ENCODE results near the gene C10orf90. TPM values are rescaled to one million over a fixed set of nuclear protein-coding genes. Genes with fewer than 3 reads are reported as not detected.

Gene C10orf90
- total RNA-seq, 1 experiment from 2014 or later, result 0.59 TPM

DNA sequence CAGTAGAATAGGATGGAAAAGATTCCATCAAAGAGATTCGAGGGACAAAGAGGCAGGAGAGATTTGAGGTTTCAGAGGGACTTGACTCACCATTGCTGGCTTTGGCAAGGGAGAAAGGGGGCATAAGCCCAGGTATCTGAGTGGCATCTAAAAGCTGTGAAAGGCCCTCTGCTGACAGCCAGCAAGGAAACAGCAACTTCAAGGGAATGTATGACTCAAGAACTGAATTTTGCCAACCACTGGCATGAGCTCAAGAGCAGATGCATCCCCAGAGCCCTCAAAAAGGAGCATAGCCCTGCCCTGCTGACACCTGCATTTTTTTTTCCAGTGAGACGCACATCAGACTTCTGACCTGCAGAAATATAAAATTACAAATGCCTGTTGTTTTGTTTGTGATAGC lies 262.7 kb downstream of the C10orf90 start:
- no peaks in the 10 kb centered on the region for H3K9me3 ChIP-seq (ENCODE audit: insufficient read depth, low read depth)
- H3K4me3 ChIP-seq, result no peak overlapping the region
- H3K9me2 ChIP-seq (ENCODE audit: insufficient read depth), result no peaks in the 10 kb centered on the region
- intact Hi-C loops (cut with micrococcal nuclease; ENCODE audit: unreplicated experiment), result no loop called here
- ChIA-PET POLR2A (ENCODE audit: unreplicated experiment) (interaction anchor here (0.5 to 0.7 kb wide), 2 partner anchors 25 to 409 kb away, joined by 6 to 11 read pairs; no protein-coding TSS in a partner anchor), CTCF (no interaction called here)
- no peaks in the 10 kb centered on the region for H4K20me1 ChIP-seq (ENCODE audit: insufficient read depth)
- no peaks in the 10 kb centered on the region for H3K79me2 ChIP-seq (ENCODE audit: low read depth)
- no peaks in the 10 kb centered on the region for H3K4me1 ChIP-seq (replicated peaks; ENCODE audit: insufficient read depth)
- no peak overlapping the region for H3K27ac ChIP-seq
- TF ChIP-seq CTCF (conservative IDR thresholded peaks at IDR 0.05), result no peak
- TF ChIP-seq EZH2 (IDR thresholded peaks at IDR 0.05; ENCODE audit: low read depth), result no peak
- no peaks in the 10 kb centered on the region for H3K27me3 ChIP-seq (ENCODE audit: insufficient read depth, low read depth)
- no peaks in the 10 kb centered on the region for H3F3A ChIP-seq (ENCODE audit: insufficient read depth, low read depth)
- DNase-seq, result no peak
- H3K36me3 ChIP-seq (ENCODE audit: low read depth), result no peaks in the 10 kb centered on the region
- no TSS peak for BruUV-seq (replicated peaks)
- no peak overlapping the region for H2AFZ ChIP-seq
- no peak overlapping the region for H3K4me2 ChIP-seq

- Histone ChIP-seq H3K4me2 (no peak overlapping the region), H3F3A (ENCODE audit: insufficient read depth, low read depth) (no peaks in the 10 kb centered on the region), H3K27ac (no peak overlapping the region), H3K4me3 (no peak overlapping the region), H3K9me3 (ENCODE audit: insufficient read depth, low read depth) (no peaks in the 10 kb centered on the region), H3K36me3 (ENCODE audit: low read depth) (no peaks in the 10 kb centered on the region), H3K79me2 (ENCODE audit: low read depth) (no peaks in the 10 kb centered on the region), H3K4me1 (replicated peaks; ENCODE audit: insufficient read depth) (no peaks in the 10 kb centered on the region), H3K9me2 (ENCODE audit: insufficient read depth) (no peaks in the 10 kb centered on the region), H2AFZ (no peak overlapping the region), H3K27me3 (ENCODE audit: insufficient read depth, low read depth) (no peaks in the 10 kb centered on the region), H4K20me1 (ENCODE audit: insufficient read depth) (no peaks in the 10 kb centered on the region)
- no peak for DNase-seq
- TF ChIP-seq CTCF (conservative IDR thresholded peaks at IDR 0.05), result no peak
- no peak for TF ChIP-seq EZH2 (IDR thresholded peaks at IDR 0.05; ENCODE audit: low read depth)
- ChIA-PET POLR2A (ENCODE audit: unreplicated experiment) (no interaction called here), CTCF (no interaction called here)
- intact Hi-C loops (cut with micrococcal nuclease; ENCODE audit: unreplicated experiment), result no loop called here
- no TSS peak for BruUV-seq (replicated peaks)
Observed at GRCh38 chr10:126405239-126405775, 265.2 kb downstream of the C10orf90 start.

DNA sequence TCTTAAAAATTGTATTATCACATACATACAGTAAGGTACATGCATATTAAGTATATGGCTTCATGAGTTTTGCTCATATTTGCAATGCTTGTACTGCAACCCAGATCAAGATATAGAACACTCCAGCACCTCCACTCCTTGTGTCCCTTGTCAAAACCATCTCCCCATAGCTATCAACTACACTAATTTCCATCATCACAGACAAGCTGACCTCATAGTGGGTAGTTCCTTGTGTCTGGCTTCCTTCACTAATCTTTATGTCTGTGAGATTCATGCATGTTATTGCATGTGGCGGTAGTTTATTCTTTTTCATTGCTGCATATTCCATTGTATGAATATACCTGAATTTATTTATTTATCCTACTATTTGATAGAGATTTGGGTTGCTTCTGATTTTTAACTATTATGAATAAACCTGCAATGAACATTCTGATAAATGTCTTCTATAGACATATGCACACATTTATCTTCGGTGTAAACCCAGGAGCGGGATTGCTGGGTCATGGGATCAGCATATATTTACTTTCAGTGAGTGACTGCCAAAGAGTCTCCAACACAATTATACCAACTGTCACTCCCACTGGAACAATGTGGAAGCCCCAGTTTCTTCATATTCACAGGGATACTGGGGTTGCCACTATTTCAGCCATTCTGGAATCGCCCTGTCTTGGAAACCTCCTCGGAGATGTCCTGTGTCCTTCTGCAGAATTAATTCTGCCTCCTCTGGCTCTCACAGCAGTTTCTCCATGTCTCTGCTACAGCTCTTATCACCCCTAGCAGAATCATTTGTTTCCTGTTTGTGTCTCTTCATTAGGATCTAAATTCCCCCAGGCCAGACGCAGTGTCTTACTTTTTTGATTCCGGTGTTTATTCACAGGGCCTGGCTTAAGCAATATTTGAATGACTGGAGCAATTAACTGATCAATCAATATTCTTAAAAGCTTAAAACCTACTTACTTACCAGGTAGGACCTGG lies 267.5 kb downstream of the C10orf90 start:
- peaks cover 12% of the 10 kb centered on the region for H3K4me1 ChIP-seq (replicated peaks; ENCODE audit: insufficient read depth)
- no peaks in the 10 kb centered on the region for H3K27me3 ChIP-seq (ENCODE audit: insufficient read depth, low read depth)
- no peaks in the 10 kb centered on the region for H3K36me3 ChIP-seq (ENCODE audit: low read depth)
- H3K9me2 ChIP-seq (ENCODE audit: insufficient read depth), result no peaks in the 10 kb centered on the region
- no peaks in the 10 kb centered on the region for H3K79me2 ChIP-seq (ENCODE audit: low read depth)
- H3K9me3 ChIP-seq (ENCODE audit: insufficient read depth, low read depth), result no peaks in the 10 kb centered on the region
- no peak for DNase-seq
- no peak overlapping the region for H3K27ac ChIP-seq
- intact Hi-C loops (cut with micrococcal nuclease; ENCODE audit: unreplicated experiment), result no loop called here
- TF ChIP-seq CTCF (conservative IDR thresholded peaks at IDR 0.05) (no peak), EZH2 (IDR thresholded peaks at IDR 0.05; ENCODE audit: low read depth) (no peak)
- H4K20me1 ChIP-seq (ENCODE audit: insufficient read depth), result no peaks in the 10 kb centered on the region
- ChIA-PET POLR2A (ENCODE audit: unreplicated experiment) (no interaction called here), CTCF (no interaction called here)
- H3F3A ChIP-seq (ENCODE audit: insufficient read depth, low read depth), result peaks cover 5% of the 10 kb centered on the region; the same call in 1 of the 2 replicates
- no peak overlapping the region for H2AFZ ChIP-seq
- BruUV-seq (replicated peaks), result no TSS peak
- H3K4me2 ChIP-seq, result no peak overlapping the region
- H3K4me3 ChIP-seq, result no peak overlapping the region

All from PC-9 (cell line).